Mucosa of descending colon (tissue), 3 donors: ENCODE measurements around the gene CCDC158. TPM values are rescaled to one million over a fixed set of nuclear protein-coding genes. Genes with fewer than 3 reads are reported as not detected.
A peak's percentile ranks its signal among the peaks of the same experiment; 100 is the strongest.

Experiments
- ATAC-seq: fragments of 200-7000 bp; cut with Tn5 transposase; one replicate; pipeline ENCODE4 v1.9.1; 2020; ENCODE audit warnings: mild to moderate bottlenecking, moderate library complexity
- DNase-seq, 3 donors: peaks; one replicate each; pipeline ENCODE4 v3.0.0-alpha.2; 2020
- H3K36me3 ChIP-seq: fragments of 200-600 bp; one replicate; pipeline ENCODE4 v1.8.0; 2021; ENCODE audit warnings: low read depth, mild to moderate bottlenecking
- H3K4me1 ChIP-seq: fragments of 200-600 bp; one replicate; pipeline ENCODE4 v1.8.0; 2021; ENCODE audit warnings: low read depth, mild to moderate bottlenecking
- H3K4me3 ChIP-seq: fragments of 200-600 bp; one replicate; pipeline ENCODE4 v1.8.0; 2021; ENCODE audit warnings: mild to moderate bottlenecking
- H3K9me3 ChIP-seq: fragments of 200-600 bp; one replicate; pipeline ENCODE4 v1.8.0; 2021; ENCODE audit warnings: mild to moderate bottlenecking
- CTCF ChIP-seq: fragments of 200-600 bp; IDR thresholded peaks from one replicate; pipeline ENCODE4 v1.8.0; 2022; ENCODE audit warnings: antibody characterized with exemption, mild to moderate bottlenecking
- intact Hi-C, 2 donors: fragments of 100-400 bp; cut with DNase I in 1 of 2; cut with micrococcal nuclease in 1 of 2; formaldehyde crosslinking; loops; one replicate each; pipeline versions ENCODE4 v1.11.0 to v1.11.1; 2022; cut with DNase I, micrococcal nuclease
- total RNA-seq, 3 donors: library from RNA; stranded (reverse); fragmentation: NEBNext Ultra II Directional in 2 of 3; extraction: Animal tissue kit (Norgen Biotek cat#: 25700) in 2 of 3; gene quantifications; one replicate each; pipeline versions ENCODE4 v1.2.1 to v1.2.4, GENCODE V29; 2021 to 2023
- donor health status: DM: no; HTN: no; CAD: no; lungs with moderate emphysema.
- donor health status: DM: no; HTN: no; CAD: no.
- donor health status: DM: no; HTN: yes; CAD: no.

The CCDC158 gene
- total RNA-seq, 3 donors from 2014 or later, result 0.82 TPM; not detected in 2

- no peak for TF ChIP-seq CTCF
- DNase-seq (peak in 1 of 3 donors; percentile 14), ATAC-seq (peak; percentile 41)
- Histone ChIP-seq H3K9me3 (no peaks in the 10 kb centered on the region), H3K36me3 (no peaks in the 10 kb centered on the region), H3K4me3 (no peak overlapping the region), H3K4me1 (no peaks in the 10 kb centered on the region)
- intact Hi-C loops, result no loop called here
Observed at GRCh38 chr4:76354517-76355473, 66.1 kb downstream of the CCDC158 start.

- no peak for ATAC-seq
- Histone ChIP-seq H3K36me3 (no peaks in the 10 kb centered on the region), H3K9me3 (no peaks in the 10 kb centered on the region), H3K4me1 (no peaks in the 10 kb centered on the region), H3K4me3 (no peak overlapping the region)
- intact Hi-C loops, result no loop called here
- TF ChIP-seq CTCF, result no peak
- no peak for DNase-seq
Observed at GRCh38 chr4:76342803-76343202, 78.1 kb downstream of the CCDC158 start.

GRCh38 chr4:76342191-76342590 lies 78.8 kb downstream of the CCDC158 start:
- intact Hi-C loops, result no loop called here

DNA sequence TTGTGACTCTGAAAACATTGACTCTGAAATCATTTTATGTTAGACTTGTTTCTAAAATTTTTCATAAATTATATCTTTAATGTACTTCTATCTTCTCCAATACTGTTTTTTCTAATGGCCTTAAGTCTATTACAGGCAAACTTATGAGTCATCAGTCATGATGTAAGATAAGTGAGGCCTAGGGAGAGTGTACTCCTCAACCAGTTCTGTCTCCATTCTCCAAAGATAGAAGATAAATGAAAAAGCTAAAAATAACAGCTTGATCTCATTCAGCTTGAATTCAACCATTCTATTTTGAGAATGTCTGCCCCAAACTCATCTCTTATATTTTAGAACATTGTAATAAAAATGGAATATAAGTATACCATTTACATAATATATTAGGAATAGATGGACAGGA lies 79.9 kb downstream of the CCDC158 start:
- intact Hi-C loops, result no loop called here
- no peaks in the 10 kb centered on the region for H3K36me3 ChIP-seq
- no peaks in the 10 kb centered on the region for H3K9me3 ChIP-seq
- DNase-seq (no peak), ATAC-seq (no peak)
- no peak for TF ChIP-seq CTCF
- H3K4me3 ChIP-seq, result no peak overlapping the region
- no peaks in the 10 kb centered on the region for H3K4me1 ChIP-seq

More at GRCh38 chr4:76342191-76342590, 78.8 kb downstream of the CCDC158 start:
- no peaks in the 10 kb centered on the region for H3K4me1 ChIP-seq
- H3K9me3 ChIP-seq, result no peaks in the 10 kb centered on the region
- DNase-seq, result no peak
- TF ChIP-seq CTCF, result no peak
- no peak overlapping the region for H3K4me3 ChIP-seq
- no peaks in the 10 kb centered on the region for H3K36me3 ChIP-seq
- no peak for ATAC-seq

DNA sequence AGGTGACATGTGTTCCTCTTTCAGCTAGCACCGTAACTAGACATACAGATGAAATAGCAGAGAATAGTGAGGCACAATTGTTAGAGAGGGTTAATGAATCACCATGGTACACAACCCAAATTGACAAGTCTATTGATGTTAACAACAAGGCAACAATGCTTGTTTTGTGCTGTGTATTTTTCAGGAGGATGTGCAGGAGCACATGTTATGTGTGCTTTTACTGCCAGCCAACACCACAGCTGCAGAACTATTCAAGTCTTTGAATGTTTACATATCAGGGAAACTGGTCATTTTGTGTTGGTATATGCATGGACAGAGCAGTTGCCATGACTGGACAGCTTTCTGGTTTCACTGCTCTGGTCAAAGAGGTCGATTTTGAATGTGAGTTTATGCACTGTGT lies 81.6 kb downstream of the CCDC158 start:
- no peaks in the 10 kb centered on the region for H3K9me3 ChIP-seq
- H3K4me1 ChIP-seq, result no peaks in the 10 kb centered on the region
- DNase-seq (no peak), ATAC-seq (no peak)
- no peak overlapping the region for H3K4me3 ChIP-seq
- intact Hi-C loops, result no loop called here
- no peak for TF ChIP-seq CTCF
- no peaks in the 10 kb centered on the region for H3K36me3 ChIP-seq
